Measurements from ENCODE around the gene SFXN1.

- TF ChIP-seq, protein P1, sequence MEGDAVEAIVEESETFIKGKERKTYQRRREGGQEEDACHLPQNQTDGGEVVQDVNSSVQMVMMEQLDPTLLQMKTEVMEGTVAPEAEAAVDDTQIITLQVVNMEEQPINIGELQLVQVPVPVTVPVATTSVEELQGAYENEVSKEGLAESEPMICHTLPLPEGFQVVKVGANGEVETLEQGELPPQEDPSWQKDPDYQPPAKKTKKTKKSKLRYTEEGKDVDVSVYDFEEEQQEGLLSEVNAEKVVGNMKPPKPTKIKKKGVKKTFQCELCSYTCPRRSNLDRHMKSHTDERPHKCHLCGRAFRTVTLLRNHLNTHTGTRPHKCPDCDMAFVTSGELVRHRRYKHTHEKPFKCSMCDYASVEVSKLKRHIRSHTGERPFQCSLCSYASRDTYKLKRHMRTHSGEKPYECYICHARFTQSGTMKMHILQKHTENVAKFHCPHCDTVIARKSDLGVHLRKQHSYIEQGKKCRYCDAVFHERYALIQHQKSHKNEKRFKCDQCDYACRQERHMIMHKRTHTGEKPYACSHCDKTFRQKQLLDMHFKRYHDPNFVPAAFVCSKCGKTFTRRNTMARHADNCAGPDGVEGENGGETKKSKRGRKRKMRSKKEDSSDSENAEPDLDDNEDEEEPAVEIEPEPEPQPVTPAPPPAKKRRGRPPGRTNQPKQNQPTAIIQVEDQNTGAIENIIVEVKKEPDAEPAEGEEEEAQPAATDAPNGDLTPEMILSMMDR (IDR thresholded peaks at IDR 0.05; ENCODE audit: insufficient read depth, low read depth, low read length): peak; percentile 51
- TF ChIP-seq EZH2 (IDR thresholded peaks at IDR 0.05; ENCODE audit: insufficient read depth, low read length): no peak
Measured at GRCh38 chr5:175460126-175460525, 18.2 kb upstream of the SFXN1 start.
